Lower lobe of right lung (tissue), 2 donors: ENCODE results near the gene ST6GALNAC5. TPM values are rescaled to one million over a fixed set of nuclear protein-coding genes. Genes with fewer than 3 reads are reported as not detected.
A peak's percentile ranks its signal among the peaks of the same experiment; 100 is the strongest.

Experiments used
- ATAC-seq, 2 donors: fragments of 200-7000 bp; cut with Tn5 transposase; one replicate each; pipeline ENCODE4 v1.9.1; 2020 to 2022; ENCODE audit warnings: mild to moderate bottlenecking in 2 of 2, moderate library complexity in 2 of 2
- DNase-seq: peaks from one replicate; pipeline ENCODE4 v3.0.0-alpha.2; 2020
- H3K27ac ChIP-seq: fragments of 200-600 bp; one replicate; pipeline ENCODE4 v1.8.0; 2022
- H3K27me3 ChIP-seq: fragments of 200-600 bp; one replicate; pipeline ENCODE4 v1.8.0; 2022; ENCODE audit warnings: low read depth
- H3K36me3 ChIP-seq: fragments of 200-600 bp; one replicate; pipeline ENCODE4 v1.8.0; 2022; ENCODE audit warnings: mild to moderate bottlenecking
- H3K4me1 ChIP-seq: fragments of 200-600 bp; one replicate; pipeline ENCODE4 v1.8.0; 2022
- H3K4me3 ChIP-seq: fragments of 200-600 bp; one replicate; pipeline ENCODE4 v1.8.0; 2022; ENCODE audit warnings: mild to moderate bottlenecking
- H3K9me3 ChIP-seq: fragments of 200-600 bp; one replicate; pipeline ENCODE4 v1.8.0; 2022
- intact Hi-C: fragments of 100-400 bp; cut with DNase I; formaldehyde crosslinking; loops from one replicate; pipeline ENCODE4 v1.11.0; 2022
- total RNA-seq: library from RNA; stranded (reverse); fragmentation: NEBNext Ultra II Directional; extraction: Animal tissue kit (Norgen Biotek cat#: 25700); gene quantifications from one replicate; pipeline ENCODE4 v1.2.1, GENCODE V29; 2021
- TF ChIP-seq, protein P1 (sequence below): fragments of 200-600 bp; IDR thresholded peaks from one replicate; pipeline ENCODE4 v1.8.0; 2022; ENCODE audit warnings: antibody characterized with exemption, mild to moderate bottlenecking
- donor health status: DM: no; HTN: yes; CAD: no; lungs with severe emphysema.

The ST6GALNAC5 gene
- total RNA-seq, 1 donor from 2014 or later: 16.3 TPM

DNA sequence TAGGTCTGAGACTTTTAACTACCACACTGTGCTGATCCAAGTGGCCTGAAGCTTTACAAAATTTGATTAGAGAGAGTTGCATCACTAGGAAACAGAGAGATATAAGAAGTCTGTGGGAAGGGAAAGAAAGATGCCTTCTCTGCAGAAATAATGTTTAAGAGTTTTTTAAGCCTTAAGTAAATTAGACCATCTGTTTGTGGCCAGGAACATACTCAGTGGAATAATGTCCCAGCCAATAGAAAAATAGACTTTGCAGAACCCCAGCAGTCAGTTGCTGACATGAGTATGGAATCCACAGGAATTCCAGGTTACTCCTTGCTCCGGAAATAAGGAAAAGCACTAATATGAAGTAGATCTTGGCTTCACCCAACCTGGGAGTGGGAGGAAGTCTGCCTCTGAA lies 144.8 kb downstream of the ST6GALNAC5 start:
- H3K4me1 ChIP-seq: no peaks in the 10 kb centered on the region
- no peaks in the 10 kb centered on the region for H3K27me3 ChIP-seq
- TF ChIP-seq, protein P1, sequence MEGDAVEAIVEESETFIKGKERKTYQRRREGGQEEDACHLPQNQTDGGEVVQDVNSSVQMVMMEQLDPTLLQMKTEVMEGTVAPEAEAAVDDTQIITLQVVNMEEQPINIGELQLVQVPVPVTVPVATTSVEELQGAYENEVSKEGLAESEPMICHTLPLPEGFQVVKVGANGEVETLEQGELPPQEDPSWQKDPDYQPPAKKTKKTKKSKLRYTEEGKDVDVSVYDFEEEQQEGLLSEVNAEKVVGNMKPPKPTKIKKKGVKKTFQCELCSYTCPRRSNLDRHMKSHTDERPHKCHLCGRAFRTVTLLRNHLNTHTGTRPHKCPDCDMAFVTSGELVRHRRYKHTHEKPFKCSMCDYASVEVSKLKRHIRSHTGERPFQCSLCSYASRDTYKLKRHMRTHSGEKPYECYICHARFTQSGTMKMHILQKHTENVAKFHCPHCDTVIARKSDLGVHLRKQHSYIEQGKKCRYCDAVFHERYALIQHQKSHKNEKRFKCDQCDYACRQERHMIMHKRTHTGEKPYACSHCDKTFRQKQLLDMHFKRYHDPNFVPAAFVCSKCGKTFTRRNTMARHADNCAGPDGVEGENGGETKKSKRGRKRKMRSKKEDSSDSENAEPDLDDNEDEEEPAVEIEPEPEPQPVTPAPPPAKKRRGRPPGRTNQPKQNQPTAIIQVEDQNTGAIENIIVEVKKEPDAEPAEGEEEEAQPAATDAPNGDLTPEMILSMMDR: no peak
- no peak for ATAC-seq
- no peaks in the 10 kb centered on the region for H3K9me3 ChIP-seq
- H3K27ac ChIP-seq: no peak overlapping the region
- no peak overlapping the region for H3K4me3 ChIP-seq
- intact Hi-C loops: no loop called here
- H3K36me3 ChIP-seq: no peaks in the 10 kb centered on the region
- no peak for DNase-seq

DNA sequence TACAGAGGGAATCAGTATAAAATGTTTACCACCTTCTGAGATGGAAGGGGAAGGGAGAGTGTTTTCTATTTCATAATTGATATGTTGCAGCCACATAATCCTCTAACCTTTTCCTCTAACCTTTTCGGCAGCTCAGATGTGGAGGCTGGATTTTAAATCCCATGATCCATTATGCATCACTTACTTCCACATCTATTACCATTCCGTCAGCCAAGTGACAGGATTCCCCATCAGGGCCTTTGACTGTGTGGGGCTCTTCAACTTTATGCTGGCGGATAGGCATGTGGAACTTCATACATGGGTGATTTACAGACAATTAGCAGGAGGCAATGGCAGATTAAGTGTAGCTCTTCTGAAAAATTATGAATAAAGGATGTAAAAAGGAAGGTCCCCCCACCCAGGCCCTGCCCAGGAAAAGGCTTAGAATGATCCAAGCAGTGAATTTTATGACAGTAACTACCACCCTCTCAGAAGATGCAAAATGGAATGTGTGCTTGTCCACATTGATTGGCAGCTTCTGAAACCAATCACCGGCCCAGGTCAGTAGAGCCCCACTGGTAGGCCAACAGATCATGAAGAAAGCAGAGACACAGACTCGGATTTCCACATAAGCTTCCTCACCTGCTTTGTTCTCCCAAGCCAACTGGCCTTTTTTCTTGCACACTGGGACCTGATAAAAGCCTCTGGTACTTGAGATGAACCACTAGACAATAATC lies 147.0 kb downstream of the ST6GALNAC5 start:
- no peak for ATAC-seq
- no peaks in the 10 kb centered on the region for H3K27me3 ChIP-seq
- DNase-seq: no peak
- H3K4me3 ChIP-seq: no peak overlapping the region
- H3K9me3 ChIP-seq: no peaks in the 10 kb centered on the region
- TF ChIP-seq, protein P1: no peak
- no peaks in the 10 kb centered on the region for H3K36me3 ChIP-seq
- H3K4me1 ChIP-seq: no peaks in the 10 kb centered on the region
- H3K27ac ChIP-seq: no peak overlapping the region
- intact Hi-C loops: no loop called here

DNA sequence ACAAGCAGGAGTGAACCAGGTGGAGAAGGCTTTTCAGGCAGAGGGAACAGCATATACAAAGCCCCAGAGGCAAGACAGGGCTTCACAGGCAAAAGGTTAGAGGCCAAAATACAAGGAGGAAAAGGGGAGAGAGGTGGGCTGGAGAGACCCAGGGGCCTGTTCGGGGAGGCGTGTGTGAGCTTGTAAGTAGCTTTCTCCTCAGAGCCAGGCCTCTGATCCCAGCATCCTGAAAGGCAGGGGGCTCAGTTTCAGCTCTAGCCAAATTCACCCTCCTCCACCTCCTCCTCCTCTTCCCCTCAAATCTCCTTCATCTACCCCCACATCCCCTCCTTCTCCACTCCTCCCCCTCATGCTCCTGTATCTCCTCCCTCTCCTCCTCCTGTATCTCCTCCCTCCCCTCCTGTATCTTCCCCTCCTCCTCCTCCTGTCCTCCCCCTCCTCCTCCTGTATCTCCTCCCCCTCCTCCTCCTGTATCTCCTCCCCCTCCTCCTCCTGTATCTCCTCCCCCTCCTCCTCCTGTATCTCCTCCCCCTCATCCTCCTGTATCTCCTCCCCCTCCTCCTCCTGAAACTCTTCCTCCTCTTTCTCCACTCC lies 148.6 kb downstream of the ST6GALNAC5 start:
- no peak overlapping the region for H3K27ac ChIP-seq
- H3K4me1 ChIP-seq: no peaks in the 10 kb centered on the region
- TF ChIP-seq, protein P1: no peak
- no peak for ATAC-seq
- no peaks in the 10 kb centered on the region for H3K36me3 ChIP-seq
- H3K27me3 ChIP-seq: no peaks in the 10 kb centered on the region
- intact Hi-C loops: no loop called here
- no peak overlapping the region for H3K4me3 ChIP-seq
- DNase-seq: no peak
- H3K9me3 ChIP-seq: no peaks in the 10 kb centered on the region

DNA sequence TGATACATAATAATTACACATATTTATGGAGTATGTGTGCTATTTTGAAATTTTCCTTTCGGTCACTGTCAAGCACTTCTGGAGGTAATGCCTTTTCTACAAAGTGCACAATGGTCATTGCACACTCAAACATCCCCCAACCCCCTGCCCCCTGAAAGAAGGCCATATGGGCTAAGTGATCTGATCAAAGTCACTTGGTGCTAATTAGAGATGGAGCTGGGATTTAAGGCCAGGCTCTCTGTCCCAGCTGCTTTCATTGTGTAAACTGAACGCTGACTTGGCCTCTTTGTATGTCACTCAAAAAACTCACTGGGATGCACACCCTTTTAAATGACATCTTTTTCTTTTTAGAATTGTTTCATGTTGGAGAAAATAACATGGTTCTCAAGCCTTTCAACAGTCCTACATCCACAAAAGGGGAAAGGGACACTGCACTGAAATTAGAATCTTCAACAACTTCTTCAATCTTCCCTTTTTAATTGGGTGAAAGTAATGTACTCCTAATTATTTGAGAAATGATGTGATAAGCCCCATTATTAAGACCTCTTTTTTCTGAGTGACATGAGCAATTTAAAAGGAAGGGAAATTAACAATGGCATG lies 149.2 kb downstream of the ST6GALNAC5 start:
- H3K4me1 ChIP-seq: no peaks in the 10 kb centered on the region
- no peak overlapping the region for H3K27ac ChIP-seq
- no peaks in the 10 kb centered on the region for H3K36me3 ChIP-seq
- H3K4me3 ChIP-seq: no peak overlapping the region
- intact Hi-C loops: no loop called here
- no peak for DNase-seq
- H3K27me3 ChIP-seq: no peaks in the 10 kb centered on the region
- H3K9me3 ChIP-seq: no peaks in the 10 kb centered on the region
- TF ChIP-seq, protein P1: no peak
- ATAC-seq: no peak

DNA sequence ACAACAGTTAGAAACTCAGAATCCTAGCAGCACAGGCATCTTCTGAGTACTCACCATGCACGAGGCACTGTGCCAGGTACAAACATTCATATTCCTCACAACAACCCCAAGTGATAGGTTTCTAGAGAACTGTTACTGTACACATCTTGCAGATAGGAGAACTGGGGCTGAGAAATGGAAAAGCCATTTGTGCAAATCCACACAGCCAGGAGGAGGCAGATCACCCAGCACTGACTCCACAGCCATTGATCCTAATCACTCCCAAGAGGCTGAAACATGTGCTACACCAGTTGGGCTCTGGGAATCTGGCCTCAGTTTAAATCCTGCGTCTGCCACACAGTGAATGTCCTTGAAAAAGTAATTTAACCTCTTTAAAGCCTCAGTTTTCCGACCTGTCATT lies 151.0 kb downstream of the ST6GALNAC5 start:
- DNase-seq: no peak
- Histone ChIP-seq H3K27me3 (no peaks in the 10 kb centered on the region), H3K4me3 (no peak overlapping the region), H3K4me1 (no peaks in the 10 kb centered on the region), H3K27ac (no peak overlapping the region), H3K9me3 (no peaks in the 10 kb centered on the region), H3K36me3 (no peaks in the 10 kb centered on the region)
- ATAC-seq: peak in 1 of 2 donors; percentile 13
- intact Hi-C loops: no loop called here
- TF ChIP-seq, protein P1: no peak
